ENCODE data around the gene CERS5. TPM values are rescaled to one million over a fixed set of nuclear protein-coding genes. Genes with fewer than 3 reads are reported as not detected.
"Not testable (repeated sequence)": the region's sequence is repeated elsewhere in the genome, so short reads cannot be mapped to it uniquely, and the experiment has no call there.

The CERS5 gene
- total RNA-seq, 1 donor from 2014 or later: 64.9 TPM

GRCh38 chr12:50164963-50165362, 2.2 kb downstream of the CERS5 start:
- Mint-ChIP-seq H3K27ac (no peak overlapping the region), H3K4me3 (peak overlapping the region; percentile 6), H3K4me1 (peaks cover 38% of the 10 kb centered on the region), H3K9me3 (no peaks in the 10 kb centered on the region), H3K27me3 (no peaks in the 10 kb centered on the region), H3K36me3 (ENCODE audit: low read depth) (peaks cover 7% of the 10 kb centered on the region)
- no peak for ATAC-seq (ENCODE audit: low read depth)
- CTCF ChIA-PET: interaction anchor here (1.5 kb wide), 1 partner anchor 54 kb away, joined by 4 read pairs; no protein-coding TSS in a partner anchor
- intact Hi-C loops (cut with micrococcal nuclease): loop anchor here (10.0 kb wide), 1 partner anchor 120 kb away; the partner anchor contains the start of gene LIMA1
- TF ChIP-seq CTCF (IDR thresholded peaks at IDR 0.05): no peak
- no peak for DNase-seq
- POLR2A ChIA-PET: interaction anchor here (3.5 kb wide), 1 partner anchor 54 kb away, joined by 97 read pairs; the partner anchor contains the start of gene COX14

- peaks cover 17% of the 10 kb centered on the region for H3K36me3 Mint-ChIP-seq (ENCODE audit: low read depth)
- CTCF ChIA-PET: no interaction called here
Observed at GRCh38 chr12:50162230-50162629, 4.9 kb downstream of the CERS5 start.

GRCh38 chr12:50160643-50161042, 6.5 kb downstream of the CERS5 start:
- Mint-ChIP-seq H3K27me3 (no peaks in the 10 kb centered on the region), H3K4me3 (no peak overlapping the region), H3K9me3 (no peaks in the 10 kb centered on the region), H3K4me1 (peaks cover 22% of the 10 kb centered on the region), H3K27ac (no peak overlapping the region), H3K36me3 (ENCODE audit: low read depth) (peaks cover 18% of the 10 kb centered on the region)
- DNase-seq (no peak), ATAC-seq (ENCODE audit: low read depth) (no peak)
- POLR2A ChIA-PET: interaction anchor here (0.6 to 0.8 kb wide), 2 partner anchors 48 to 76 kb away, joined by 3 read pairs; partner anchors contain the start of gene SMARCD1
- TF ChIP-seq CTCF (IDR thresholded peaks at IDR 0.05): no peak
- intact Hi-C loops (cut with micrococcal nuclease): loop anchor here (10.0 kb wide), 1 partner anchor 124 kb away; the partner anchor contains the start of gene LIMA1
- CTCF ChIA-PET: interaction anchor here (1.0 kb wide), 1 partner anchor 15 kb away, joined by 5 read pairs; no protein-coding TSS in a partner anchor

More at GRCh38 chr12:50162230-50162629, 4.9 kb downstream of the CERS5 start:
- Mint-ChIP-seq H3K4me1 (peaks cover 31% of the 10 kb centered on the region), H3K27ac (no peak overlapping the region), H3K9me3 (no peaks in the 10 kb centered on the region), H3K27me3 (no peaks in the 10 kb centered on the region), H3K4me3 (no peak overlapping the region)
- no peak for TF ChIP-seq CTCF (IDR thresholded peaks at IDR 0.05)
- no peak for DNase-seq
- intact Hi-C loops (cut with micrococcal nuclease): loop anchor here (10.0 kb wide), 1 partner anchor 123 kb away; the partner anchor contains the start of gene LIMA1
- POLR2A ChIA-PET: no interaction called here
- ATAC-seq (ENCODE audit: low read depth): no peak

- ChIA-PET POLR2A (interaction anchor here (1.4 kb wide), 1 partner anchor 45 kb away, joined by 5 read pairs; no protein-coding TSS in a partner anchor), CTCF (interaction anchor here (1.2 to 1.5 kb wide), 2 partner anchors 18 to 72 kb away, joined by 4 read pairs; partner anchors contain the start of gene SMARCD1)
- Mint-ChIP-seq H3K4me1 (peaks cover 15% of the 10 kb centered on the region), H3K9me3 (no peaks in the 10 kb centered on the region), H3K36me3 (ENCODE audit: low read depth) (peaks cover 17% of the 10 kb centered on the region), H3K27me3 (no peaks in the 10 kb centered on the region), H3K4me3 (no peak overlapping the region), H3K27ac (no peak overlapping the region)
- intact Hi-C loops (cut with micrococcal nuclease): no loop called here
- TF ChIP-seq CTCF (IDR thresholded peaks at IDR 0.05): no peak
- ATAC-seq (ENCODE audit: low read depth) (no peak), DNase-seq (no peak)
Observed at GRCh38 chr12:50157259-50157658, 9.9 kb downstream of the CERS5 start.

GRCh38 chr12:50156641-50157040, 10.5 kb downstream of the CERS5 start:
- POLR2A ChIA-PET: interaction anchor here (1.4 kb wide), 1 partner anchor 44 kb away, joined by 5 read pairs; no protein-coding TSS in a partner anchor
- Mint-ChIP-seq H3K27ac (no peak overlapping the region), H3K27me3 (no peaks in the 10 kb centered on the region)

GRCh38 chr12:50154947-50155346, 12.2 kb downstream of the CERS5 start:
- H3K4me1 Mint-ChIP-seq; H3K27ac Mint-ChIP-seq; H3K9me3 Mint-ChIP-seq; H3K4me3 Mint-ChIP-seq; intact Hi-C loops (cut with micrococcal nuclease); CTCF ChIA-PET; ATAC-seq (ENCODE audit: low read depth); DNase-seq; H3K27me3 Mint-ChIP-seq: not testable (repeated sequence)
- POLR2A ChIA-PET: interaction anchor here (0.6 to 1.8 kb wide), 2 partner anchors 12 to 192 kb away, joined by 3 to 7 read pairs; partner anchors contain the start of gene CERS5
- peaks cover 17% of the 10 kb centered on the region for H3K36me3 Mint-ChIP-seq (ENCODE audit: low read depth)

More at GRCh38 chr12:50156641-50157040, 10.5 kb downstream of the CERS5 start:
- Mint-ChIP-seq H3K4me3 (no peak overlapping the region), H3K4me1 (peaks cover 15% of the 10 kb centered on the region), H3K36me3 (ENCODE audit: low read depth) (peaks cover 17% of the 10 kb centered on the region), H3K9me3 (no peaks in the 10 kb centered on the region)
- TF ChIP-seq CTCF (IDR thresholded peaks at IDR 0.05): no peak
- CTCF ChIA-PET: interaction anchor here (1.5 kb wide), 1 partner anchor 72 kb away, joined by 4 read pairs; the partner anchor contains the start of gene SMARCD1
- ATAC-seq (ENCODE audit: low read depth) (no peak), DNase-seq (no peak)
- intact Hi-C loops (cut with micrococcal nuclease): no loop called here

Measured in activated B cell treated with CpG ODN at 0.5 μM for 24 hours (primary cell).